ENCODE results near the gene BRIP1.

The BRIP1 gene

DNA sequence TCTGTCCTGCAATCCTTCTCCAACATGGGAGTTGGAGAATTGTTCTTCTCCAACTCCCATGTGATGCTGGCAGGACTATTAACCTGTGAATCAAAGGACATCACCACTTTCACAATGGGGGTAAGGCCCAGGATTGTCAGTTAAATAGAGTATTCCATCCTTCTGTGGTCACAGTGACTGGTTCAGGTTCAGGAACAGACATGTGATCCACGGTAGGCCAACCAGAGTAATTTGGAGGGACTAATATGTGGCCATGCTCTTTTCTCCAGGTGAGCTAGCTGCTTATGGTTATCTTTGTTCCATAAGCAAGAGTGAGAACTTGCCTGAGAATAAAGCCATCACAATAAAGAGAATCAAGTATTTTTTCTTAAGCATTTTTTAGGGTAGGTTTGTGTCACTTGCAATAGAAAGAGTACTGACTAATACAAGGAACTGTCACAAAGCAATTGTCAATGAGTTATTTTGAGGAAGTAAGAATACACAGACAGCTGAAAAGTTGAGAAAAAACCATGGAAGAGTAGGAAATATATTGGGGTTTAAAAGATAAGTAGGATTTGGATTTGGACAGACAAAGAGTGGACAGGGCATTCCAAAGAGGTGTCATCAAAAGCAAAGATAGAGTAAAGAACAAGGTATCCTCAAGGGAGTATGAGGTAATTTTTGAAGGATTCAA lies 63.4 kb downstream of the BRIP1 start:
- Histone ChIP-seq H3K4me2 (no peak overlapping the region), H2AFZ (ENCODE audit: low read depth) (no peak overlapping the region), H3K27ac (no peak overlapping the region), H3K9ac (no peak overlapping the region), H3K27me3 (ENCODE audit: insufficient read depth, low read depth) (no peaks in the 10 kb centered on the region), H4K20me1 (ENCODE audit: insufficient read depth) (no peaks in the 10 kb centered on the region), H3K4me3 (IDR thresholded peaks at IDR 0.05; ENCODE audit: insufficient read depth, low read depth, low read length) (no peak overlapping the region), H3K4me1 (ENCODE audit: low read depth, poor library complexity, severe bottlenecking) (no peaks in the 10 kb centered on the region), H3K36me3 (ENCODE audit: insufficient read depth) (no peaks in the 10 kb centered on the region), H3K79me2 (ENCODE audit: insufficient read depth, low read depth) (no peaks in the 10 kb centered on the region)
- TF ChIP-seq CTCF (conservative IDR thresholded peaks at IDR 0.05; ENCODE audit: low read depth, low read length): no peak

DNA sequence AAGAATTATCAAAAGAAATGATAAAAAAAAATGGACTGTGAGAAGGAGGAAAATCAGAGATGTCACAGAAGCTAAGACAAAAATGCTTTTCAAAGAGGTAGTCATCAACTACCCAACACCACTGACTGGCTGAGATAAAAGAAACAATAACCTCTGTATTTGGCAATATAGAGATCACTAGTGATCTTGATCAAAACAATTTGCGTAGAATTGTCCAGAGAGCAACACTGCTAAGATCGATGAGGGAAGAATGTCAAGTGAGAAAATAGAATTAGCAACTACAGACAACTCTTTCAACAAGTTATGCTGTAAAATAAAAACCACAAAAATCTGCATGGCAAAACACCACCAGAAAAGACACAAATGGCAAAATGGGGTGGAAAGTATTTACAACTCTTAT lies 66.0 kb downstream of the BRIP1 start:
- Histone ChIP-seq H4K20me1 (ENCODE audit: insufficient read depth) (no peaks in the 10 kb centered on the region), H3K79me2 (ENCODE audit: insufficient read depth, low read depth) (no peaks in the 10 kb centered on the region), H3K9ac (no peak overlapping the region), H3K27ac (no peak overlapping the region), H3K4me1 (ENCODE audit: low read depth, poor library complexity, severe bottlenecking) (no peaks in the 10 kb centered on the region), H3K36me3 (ENCODE audit: insufficient read depth) (no peaks in the 10 kb centered on the region), H3K4me3 (IDR thresholded peaks at IDR 0.05; ENCODE audit: insufficient read depth, low read depth, low read length) (no peak overlapping the region), H3K27me3 (ENCODE audit: insufficient read depth, low read depth) (no peaks in the 10 kb centered on the region), H2AFZ (ENCODE audit: low read depth) (no peak overlapping the region), H3K4me2 (no peak overlapping the region)
- TF ChIP-seq CTCF (conservative IDR thresholded peaks at IDR 0.05; ENCODE audit: low read depth, low read length): no peak

DNA sequence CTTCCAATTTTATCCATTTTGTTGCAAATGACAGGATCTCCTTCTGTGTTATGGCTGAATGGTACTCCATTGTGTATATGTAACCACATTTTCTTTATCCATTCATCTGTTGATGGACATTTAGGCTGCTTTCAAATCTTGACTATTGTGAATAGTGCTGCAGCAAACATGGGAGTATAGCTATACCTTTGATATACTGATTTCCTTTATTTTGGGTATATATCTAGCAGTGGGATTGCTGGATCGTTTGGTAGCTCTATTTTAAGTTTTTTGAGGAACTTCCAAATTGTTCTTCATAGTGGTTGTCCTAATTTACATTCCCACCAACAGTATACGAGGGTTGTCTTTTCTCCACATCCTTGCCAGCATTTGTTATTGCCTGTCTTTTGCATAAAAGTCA lies 67.8 kb downstream of the BRIP1 start:
- Histone ChIP-seq H3K4me2 (no peak overlapping the region), H3K4me1 (ENCODE audit: low read depth, poor library complexity, severe bottlenecking) (no peaks in the 10 kb centered on the region), H3K36me3 (ENCODE audit: insufficient read depth) (no peaks in the 10 kb centered on the region), H3K27me3 (ENCODE audit: insufficient read depth, low read depth) (no peaks in the 10 kb centered on the region), H3K4me3 (IDR thresholded peaks at IDR 0.05; ENCODE audit: insufficient read depth, low read depth, low read length) (no peak overlapping the region), H4K20me1 (ENCODE audit: insufficient read depth) (no peaks in the 10 kb centered on the region), H3K79me2 (ENCODE audit: insufficient read depth, low read depth) (no peaks in the 10 kb centered on the region), H3K27ac (no peak overlapping the region), H3K9ac (no peak overlapping the region), H2AFZ (ENCODE audit: low read depth) (no peak overlapping the region)
- no peak for TF ChIP-seq CTCF (conservative IDR thresholded peaks at IDR 0.05; ENCODE audit: low read depth, low read length)

GRCh38 chr17:61794792-61795191 lies 68.5 kb downstream of the BRIP1 start:
- H3K36me3 ChIP-seq (ENCODE audit: insufficient read depth): no peaks in the 10 kb centered on the region
- H3K4me1 ChIP-seq (ENCODE audit: low read depth, poor library complexity, severe bottlenecking): no peaks in the 10 kb centered on the region
- no peak overlapping the region for H3K9ac ChIP-seq
- no peak overlapping the region for H3K27ac ChIP-seq
- TF ChIP-seq CTCF (conservative IDR thresholded peaks at IDR 0.05; ENCODE audit: low read depth, low read length): no peak
- H3K79me2 ChIP-seq (ENCODE audit: insufficient read depth, low read depth): no peaks in the 10 kb centered on the region
- no peak overlapping the region for H3K4me3 ChIP-seq (IDR thresholded peaks at IDR 0.05; ENCODE audit: insufficient read depth, low read depth, low read length)
- no peak overlapping the region for H2AFZ ChIP-seq (ENCODE audit: low read depth)
- H3K27me3 ChIP-seq (ENCODE audit: insufficient read depth, low read depth): no peaks in the 10 kb centered on the region
- H4K20me1 ChIP-seq (ENCODE audit: insufficient read depth): no peaks in the 10 kb centered on the region
- no peak overlapping the region for H3K4me2 ChIP-seq

All from KMS-11 (cell line).